Posterior vena cava (tissue), 2 donors: Measurements from ENCODE around the gene ISOC2. TPM values are rescaled to one million over a fixed set of nuclear protein-coding genes. Genes with fewer than 3 reads are reported as not detected.
A peak's percentile ranks its signal among the peaks of the same experiment; 100 is the strongest.

ENCODE experiments used
- DNase-seq: peaks from one replicate; pipeline ENCODE4 v3.0.0-alpha.2; 2020; ENCODE audit warnings: low spot score
- intact Hi-C, 2 donors: fragments of 100-400 bp; cut with DNase I; formaldehyde crosslinking; loops; one replicate each; pipeline versions ENCODE4 v1.14.1 to v1.14.2; 2022 to 2023
- total RNA-seq, 2 donors: library from RNA; stranded (reverse); fragmentation: NEBNext Ultra II Directional; extraction: Animal tissue kit (Norgen Biotek cat#: 25700); gene quantifications; one replicate each; pipeline ENCODE4 v1.2.1, GENCODE V29; 2021
- donor health status: DM: yes; HTN: yes; CAD: no.
- donor health status: DM: yes; HTN: yes; CAD: no.

ISOC2 gene
- total RNA-seq, 2 donors from 2014 or later = 23.1 to 25.1 TPM

- intact Hi-C loops = no loop called here
- no peak for DNase-seq
Measured at GRCh38 chr19:55464039-55464661, 2.7 kb upstream of the ISOC2 start.

GRCh38 chr19:55463583-55464031 lies 2.2 kb upstream of the ISOC2 start:
- no peak for DNase-seq
- intact Hi-C loops = no loop called here

GRCh38 chr19:55462722-55463121 lies 1.3 kb upstream of the ISOC2 start:
- DNase-seq = no peak
- intact Hi-C loops = no loop called here

GRCh38 chr19:55461974-55462626 lies 658 bp upstream of the ISOC2 start:
- DNase-seq = no peak
- intact Hi-C loops = no loop called here

- peak; percentile 95 for DNase-seq
- intact Hi-C loops = no loop called here
Measured at GRCh38 chr19:55460670-55461258, 678 bp downstream of the ISOC2 start.

GRCh38 chr19:55459950-55460657 lies 1.3 kb downstream of the ISOC2 start:
- intact Hi-C loops = no loop called here
- no peak for DNase-seq

- DNase-seq = no peak
- intact Hi-C loops = no loop called here
Measured at GRCh38 chr19:55459551-55459949, 1.9 kb downstream of the ISOC2 start.

- DNase-seq = no peak
- intact Hi-C loops = no loop called here
Measured at GRCh38 chr19:55457683-55458457, 3.6 kb downstream of the ISOC2 start.

GRCh38 chr19:55456347-55456746 lies 5.1 kb downstream of the ISOC2 start:
- intact Hi-C loops = no loop called here
- DNase-seq = no peak

- intact Hi-C loops = no loop called here
- DNase-seq = no peak
Measured at GRCh38 chr19:55455576-55456235, 5.7 kb downstream of the ISOC2 start.

- intact Hi-C loops = no loop called here
Measured at GRCh38 chr19:55454787-55455243, 6.6 kb downstream of the ISOC2 start.

GRCh38 chr19:55453511-55454260 lies 7.8 kb downstream of the ISOC2 start:
- intact Hi-C loops = no loop called here
- DNase-seq = no peak

More at GRCh38 chr19:55454787-55455243, 6.6 kb downstream of the ISOC2 start:
- DNase-seq = no peak

- DNase-seq = peak; percentile 92
Measured at GRCh38 chr19:55452749-55453346, 8.6 kb downstream of the ISOC2 start.

GRCh38 chr19:55451965-55452748 lies 9.3 kb downstream of the ISOC2 start:
- DNase-seq = no peak
- intact Hi-C loops = no loop called here

More at GRCh38 chr19:55452749-55453346, 8.6 kb downstream of the ISOC2 start:
- intact Hi-C loops = no loop called here

GRCh38 chr19:55451163-55451964 lies 10.1 kb downstream of the ISOC2 start:
- intact Hi-C loops = no loop called here
- DNase-seq = no peak

- intact Hi-C loops = no loop called here
- no peak for DNase-seq
Measured at GRCh38 chr19:55449469-55449868, 12.0 kb downstream of the ISOC2 start.
